ENCODE data around the gene PRMT7.

PRMT7 gene

GRCh38 chr16:68363658-68364521, 53.1 kb downstream of the PRMT7 start:
- no peak for DNase-seq (ENCODE audit: low spot score)

- DNase-seq (ENCODE audit: low spot score) = no peak
Measured at GRCh38 chr16:68364561-68364998, 53.8 kb downstream of the PRMT7 start.

- DNase-seq (ENCODE audit: low spot score) = no peak
Measured at GRCh38 chr16:68365167-68365817, 54.5 kb downstream of the PRMT7 start.

GRCh38 chr16:68366062-68366461, 55.2 kb downstream of the PRMT7 start:
- no peak for DNase-seq (ENCODE audit: low spot score)

GRCh38 chr16:68367030-68367429, 56.2 kb downstream of the PRMT7 start:
- DNase-seq (ENCODE audit: low spot score) = peak; percentile 30

GRCh38 chr16:68367440-68367839, 56.6 kb downstream of the PRMT7 start:
- DNase-seq (ENCODE audit: low spot score) = no peak

GRCh38 chr16:68367891-68368290, 57.1 kb downstream of the PRMT7 start:
- no peak for DNase-seq (ENCODE audit: low spot score)

- DNase-seq (ENCODE audit: low spot score) = no peak
Measured at GRCh38 chr16:68368301-68368888, 57.6 kb downstream of the PRMT7 start.

- no peak for DNase-seq (ENCODE audit: low spot score)
Measured at GRCh38 chr16:68369168-68369567, 58.3 kb downstream of the PRMT7 start.

GRCh38 chr16:68369697-68370580, 59.1 kb downstream of the PRMT7 start:
- no peak for DNase-seq (ENCODE audit: low spot score)

GRCh38 chr16:68370581-68371275, 59.9 kb downstream of the PRMT7 start:
- no peak for DNase-seq (ENCODE audit: low spot score)

GRCh38 chr16:68371276-68371651, 60.4 kb downstream of the PRMT7 start:
- DNase-seq (ENCODE audit: low spot score) = no peak

GRCh38 chr16:68371706-68372380, 61.0 kb downstream of the PRMT7 start:
- no peak for DNase-seq (ENCODE audit: low spot score)

- DNase-seq (ENCODE audit: low spot score) = no peak
Measured at GRCh38 chr16:68372381-68372720, 61.5 kb downstream of the PRMT7 start.

- DNase-seq (ENCODE audit: low spot score) = no peak
Measured at GRCh38 chr16:68372806-68373205, 62.0 kb downstream of the PRMT7 start.

- no peak for DNase-seq (ENCODE audit: low spot score)
Measured at GRCh38 chr16:68373528-68374245, 62.9 kb downstream of the PRMT7 start.

GRCh38 chr16:68374246-68374805, 63.5 kb downstream of the PRMT7 start:
- no peak for DNase-seq (ENCODE audit: low spot score)

- no peak for DNase-seq (ENCODE audit: low spot score)
Measured at GRCh38 chr16:68374961-68375660, 64.3 kb downstream of the PRMT7 start.

- DNase-seq (ENCODE audit: low spot score) = no peak
Measured at GRCh38 chr16:68375801-68376536, 65.2 kb downstream of the PRMT7 start.

All from COLO829 (cell line).